WTC11 (cell line): ENCODE measurements around the gene SUCLG2. TPM values are rescaled to one million over a fixed set of nuclear protein-coding genes. Genes with fewer than 3 reads are reported as not detected.

Experiments
- ATAC-seq: fragments of 200-7000 bp; cut with Tn5 transposase; 2 replicates; pipeline ENCODE4 v1.10.0; 2021; ENCODE audit warnings: mild to moderate bottlenecking, moderate library complexity
- CTCF ChIA-PET: fragments of 300-600 bp; sonication (Branson Sonifier 250); formaldehyde crosslinking; loops from one replicate; lab custom pipeline; 2021; ENCODE audit warnings: antibody characterized with exemption; lab: Charles Lee
- POLR2A ChIA-PET: fragments of 350-600 bp; sonication (Branson Sonifier 250); formaldehyde crosslinking; loops from one replicate; lab custom pipeline; 2021; ENCODE audit warnings: antibody characterized with exemption; lab: Charles Lee
- DNase-seq: peaks from one replicate; pipeline ENCODE4 v3.0.0; 2021; ENCODE audit warnings: low spot score
- H3K27ac Mint-ChIP-seq: 2 replicates; pipeline ENCODE4 v1.8.0; 2021; ENCODE audit warnings: mixed read lengths
- H3K27me3 Mint-ChIP-seq: 2 replicates; pipeline ENCODE4 v1.8.0; 2021; ENCODE audit warnings: low read depth, mild to moderate bottlenecking, moderate library complexity, mixed read lengths
- H3K36me3 Mint-ChIP-seq: 2 replicates; pipeline ENCODE4 v1.8.0; 2021; ENCODE audit warnings: mixed read lengths
- H3K4me1 Mint-ChIP-seq: 2 replicates; pipeline ENCODE4 v1.8.0; 2022; ENCODE audit warnings: mixed read lengths
- H3K4me3 Mint-ChIP-seq: 2 replicates; pipeline ENCODE4 v1.8.0; 2021; ENCODE audit warnings: mild to moderate bottlenecking, moderate library complexity, mixed read lengths
- H3K9me3 Mint-ChIP-seq: 2 replicates; pipeline ENCODE4 v1.8.0; 2021; ENCODE audit warnings: mixed read lengths
- ATF1 ChIP-seq: sonication (generic); formaldehyde crosslinking; IDR thresholded peaks from 2 replicates; pipeline ENCODE4 v1.8.1; 2023; ENCODE audit warnings: mild to moderate bottlenecking, moderate library complexity, missing genetic modification reagents
- CREM ChIP-seq: sonication (generic); formaldehyde crosslinking; IDR thresholded peaks from 2 replicates; pipeline ENCODE4 v1.8.1; 2022; ENCODE audit warnings: mild to moderate bottlenecking, missing genetic modification reagents, moderate library complexity
- ELF4 ChIP-seq: sonication (generic); formaldehyde crosslinking; IDR thresholded peaks from 2 replicates; pipeline ENCODE4 v1.8.1; 2022; ENCODE audit warnings: low read depth, mild to moderate bottlenecking, moderate library complexity, missing genetic modification reagents
- ETV6 ChIP-seq: sonication (generic); formaldehyde crosslinking; IDR thresholded peaks from 2 replicates; pipeline ENCODE4 v1.8.1; 2022; ENCODE audit warnings: mild to moderate bottlenecking, missing genetic modification reagents
- GABPB1 ChIP-seq: sonication (generic); formaldehyde crosslinking; IDR thresholded peaks from 2 replicates; pipeline ENCODE4 v1.8.1; 2023; ENCODE audit warnings: mild to moderate bottlenecking, missing genetic modification reagents
- GRHL2 ChIP-seq: fragments of 250-450 bp; sonication (Bioruptor Pico); IDR thresholded peaks from 2 replicates; pipeline ENCODE4 v1.8.0; 2022; ENCODE audit warnings: mild to moderate bottlenecking, moderate library complexity; ENCODE audit not compliant: insufficient replicate concordance, severe bottlenecking
- JAZF1 ChIP-seq: fragments of 250-450 bp; sonication (Bioruptor Pico); IDR thresholded peaks from 2 replicates; pipeline ENCODE4 v1.9.0; 2021; ENCODE audit warnings: moderate library complexity, mild to moderate bottlenecking, inconsistent platforms
- MYBL2 ChIP-seq: sonication (generic); formaldehyde crosslinking; IDR thresholded peaks from 2 replicates; pipeline ENCODE4 v1.8.1; 2023; ENCODE audit warnings: mild to moderate bottlenecking, moderate library complexity, missing genetic modification reagents
- NFE2L1 ChIP-seq: sonication (generic); formaldehyde crosslinking; IDR thresholded peaks from 2 replicates; pipeline ENCODE4 v1.8.1; 2023; ENCODE audit warnings: missing genetic modification reagents
- NFYB ChIP-seq: sonication (generic); formaldehyde crosslinking; conservative IDR thresholded peaks from 2 replicates; pipeline ENCODE4 v1.8.0; 2022; ENCODE audit warnings: low read depth, missing genetic modification reagents
- OVOL2 ChIP-seq: fragments of 250-450 bp; sonication (Bioruptor Pico); IDR thresholded peaks from 2 replicates; pipeline ENCODE4 v1.9.0; 2021; ENCODE audit warnings: mild to moderate bottlenecking, borderline replicate concordance
- PRRX2 ChIP-seq: fragments of 250-450 bp; sonication (Bioruptor Pico); IDR thresholded peaks from 2 replicates; pipeline ENCODE4 v1.8.0; 2021; ENCODE audit warnings: mild to moderate bottlenecking
- RELA ChIP-seq: sonication (generic); formaldehyde crosslinking; IDR thresholded peaks from 2 replicates; pipeline ENCODE4 v1.8.1; 2022; ENCODE audit warnings: missing genetic modification reagents, mild to moderate bottlenecking, borderline replicate concordance
- TCF7 ChIP-seq: sonication (generic); formaldehyde crosslinking; IDR thresholded peaks from 2 replicates; pipeline ENCODE4 v1.8.0; 2022; ENCODE audit warnings: mild to moderate bottlenecking, low read depth, missing genetic modification reagents, moderate library complexity
- ZNF121 ChIP-seq: sonication (generic); formaldehyde crosslinking; IDR thresholded peaks from 2 replicates; pipeline ENCODE4 v1.8.0; 2023; ENCODE audit warnings: missing genetic modification reagents
- ZNF263 ChIP-seq: sonication (generic); formaldehyde crosslinking; IDR thresholded peaks from 2 replicates; pipeline ENCODE4 v1.8.1; 2022; ENCODE audit warnings: low read depth, mild to moderate bottlenecking, moderate library complexity, missing genetic modification reagents
- ZNF396 ChIP-seq: fragments of 250-450 bp; sonication (Bioruptor Pico); IDR thresholded peaks from 2 replicates; pipeline ENCODE4 v1.8.0; 2021; ENCODE audit warnings: mild to moderate bottlenecking, moderate library complexity, borderline replicate concordance
- ZNF416 ChIP-seq: fragments of 250-450 bp; sonication (Bioruptor Pico); IDR thresholded peaks from 2 replicates; pipeline ENCODE4 v1.9.0; 2021; ENCODE audit warnings: mild to moderate bottlenecking, inconsistent platforms
- total RNA-seq: library from RNA; stranded (reverse); gene quantifications from 3 replicates; pipeline ENCODE4 v1.2.3, GENCODE V29; 2021
- TF ChIP-seq, protein P1 (sequence below): sonication (generic); formaldehyde crosslinking; IDR thresholded peaks from 2 replicates; pipeline ENCODE4 v1.8.1; 2023; ENCODE audit warnings: mild to moderate bottlenecking, missing genetic modification reagents, moderate library complexity
- TF ChIP-seq, protein P2 (sequence below): sonication (generic); formaldehyde crosslinking; IDR thresholded peaks from 2 replicates; pipeline ENCODE4 v1.8.0; 2023; ENCODE audit warnings: missing genetic modification reagents
- TF ChIP-seq, protein P3 (sequence below): sonication (generic); formaldehyde crosslinking; IDR thresholded peaks from 2 replicates; pipeline ENCODE4 v1.8.1; 2023; ENCODE audit warnings: mild to moderate bottlenecking, missing genetic modification reagents
- TF ChIP-seq, protein P4 (sequence below): sonication (generic); formaldehyde crosslinking; IDR thresholded peaks from 2 replicates; pipeline ENCODE4 v1.8.0; 2022; ENCODE audit warnings: mild to moderate bottlenecking, missing genetic modification reagents
- TF ChIP-seq, protein P5 (sequence below): fragments of 250-450 bp; sonication (Bioruptor Pico); IDR thresholded peaks from 2 replicates; pipeline ENCODE4 v1.9.0; 2021; ENCODE audit warnings: mild to moderate bottlenecking
- TF ChIP-seq, protein P6 (sequence below): sonication (generic); formaldehyde crosslinking; IDR thresholded peaks from 2 replicates; pipeline ENCODE4 v1.8.1; 2022; ENCODE audit warnings: missing genetic modification reagents, borderline replicate concordance

SUCLG2 gene
- total RNA-seq, 1 experiment from 2014 or later = 39.7 TPM

DNA sequence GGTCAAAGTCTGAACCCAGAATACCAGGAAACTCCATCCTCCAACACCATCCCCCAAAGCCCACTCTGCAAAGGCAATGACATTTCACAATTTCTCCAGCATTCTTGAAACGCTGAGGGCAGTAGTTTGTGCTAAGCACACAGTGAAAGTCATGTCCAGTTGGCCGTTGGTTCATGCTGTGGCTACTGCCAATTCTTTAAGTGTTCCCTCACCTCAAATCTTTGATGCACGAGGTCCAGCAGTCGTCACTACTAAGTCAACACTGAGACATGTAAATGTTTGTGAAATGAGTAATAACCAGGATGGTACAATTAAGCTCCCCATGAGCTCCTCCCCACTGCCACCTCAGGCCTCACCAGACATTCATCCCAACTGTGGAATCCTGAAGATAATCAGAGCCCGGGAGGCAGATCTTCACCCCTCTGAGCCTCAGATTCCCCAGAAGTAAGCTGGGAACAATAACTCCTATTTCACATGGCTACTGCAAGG lies 7.0 kb downstream of the SUCLG2 start:
- no peak for TF ChIP-seq ZNF121 (CRISPR knock-in tag)
- peak; percentile 74 for TF ChIP-seq GABPB1 (CRISPR knock-in tag)
- ChIA-PET CTCF (no interaction called here), POLR2A (no interaction called here)
- Mint-ChIP-seq H3K4me1 (peaks cover 19% of the 10 kb centered on the region), H3K36me3 (peaks cover 6% of the 10 kb centered on the region), H3K27me3 (no peaks in the 10 kb centered on the region), H3K27ac (no peak overlapping the region), H3K4me3 (no peak overlapping the region), H3K9me3 (0 out of 2 replicates have a peak, but pooled peaks cover 3% of the 10 kb centered on the region)
- ATAC-seq (no peak), DNase-seq (no peak)

DNA sequence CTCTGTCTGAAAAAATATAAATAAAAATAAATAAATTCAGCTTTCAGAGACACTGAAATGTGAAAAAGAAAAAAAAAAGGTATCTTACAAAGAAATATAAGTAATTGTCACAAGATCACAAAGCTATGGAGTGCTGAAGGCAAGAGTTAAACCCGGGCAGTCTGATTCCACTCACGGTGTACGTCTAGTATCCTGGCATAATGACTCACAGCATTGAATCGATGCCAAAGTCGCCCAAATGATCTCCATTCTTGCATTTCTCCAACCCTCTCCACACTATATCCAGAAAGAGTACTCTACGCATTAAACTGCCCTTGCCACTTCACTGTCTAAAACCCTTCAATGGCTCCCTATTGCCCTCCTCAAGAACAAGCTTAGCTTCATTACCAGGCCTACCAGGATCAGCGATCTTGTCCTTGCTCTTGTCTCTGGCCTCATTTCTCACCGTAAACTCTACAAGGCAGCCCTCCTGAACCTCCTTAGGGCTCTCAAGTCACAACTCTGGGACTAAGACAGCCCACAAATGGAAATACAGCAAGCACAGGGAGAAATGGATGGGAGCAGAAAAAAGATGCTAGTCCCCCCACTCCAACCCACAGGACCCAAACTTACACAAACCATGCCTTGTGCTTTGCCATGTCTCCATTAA lies 7.7 kb downstream of the SUCLG2 start:
- H3K36me3 Mint-ChIP-seq = peaks cover 6% of the 10 kb centered on the region
- TF ChIP-seq JAZF1 (no peak), ZNF263 (CRISPR knock-in tag) (no peak), OVOL2 (no peak), TCF7 (CRISPR knock-in tag) (no peak), ZNF121 (CRISPR knock-in tag) (no peak), NFYB (no peak), PRRX2 (no peak), NFE2L1 (CRISPR knock-in tag) (no peak), GABPB1 (CRISPR knock-in tag) (no peak)
- TF ChIP-seq, protein P1, sequence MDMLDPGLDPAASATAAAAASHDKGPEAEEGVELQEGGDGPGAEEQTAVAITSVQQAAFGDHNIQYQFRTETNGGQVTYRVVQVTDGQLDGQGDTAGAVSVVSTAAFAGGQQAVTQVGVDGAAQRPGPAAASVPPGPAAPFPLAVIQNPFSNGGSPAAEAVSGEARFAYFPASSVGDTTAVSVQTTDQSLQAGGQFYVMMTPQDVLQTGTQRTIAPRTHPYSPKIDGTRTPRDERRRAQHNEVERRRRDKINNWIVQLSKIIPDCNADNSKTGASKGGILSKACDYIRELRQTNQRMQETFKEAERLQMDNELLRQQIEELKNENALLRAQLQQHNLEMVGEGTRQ (CRISPR knock-in tag) = no peak
- TF ChIP-seq, protein P2, sequence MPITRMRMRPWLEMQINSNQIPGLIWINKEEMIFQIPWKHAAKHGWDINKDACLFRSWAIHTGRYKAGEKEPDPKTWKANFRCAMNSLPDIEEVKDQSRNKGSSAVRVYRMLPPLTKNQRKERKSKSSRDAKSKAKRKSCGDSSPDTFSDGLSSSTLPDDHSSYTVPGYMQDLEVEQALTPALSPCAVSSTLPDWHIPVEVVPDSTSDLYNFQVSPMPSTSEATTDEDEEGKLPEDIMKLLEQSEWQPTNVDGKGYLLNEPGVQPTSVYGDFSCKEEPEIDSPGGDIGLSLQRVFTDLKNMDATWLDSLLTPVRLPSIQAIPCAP = no peak
- TF ChIP-seq, protein P3, sequence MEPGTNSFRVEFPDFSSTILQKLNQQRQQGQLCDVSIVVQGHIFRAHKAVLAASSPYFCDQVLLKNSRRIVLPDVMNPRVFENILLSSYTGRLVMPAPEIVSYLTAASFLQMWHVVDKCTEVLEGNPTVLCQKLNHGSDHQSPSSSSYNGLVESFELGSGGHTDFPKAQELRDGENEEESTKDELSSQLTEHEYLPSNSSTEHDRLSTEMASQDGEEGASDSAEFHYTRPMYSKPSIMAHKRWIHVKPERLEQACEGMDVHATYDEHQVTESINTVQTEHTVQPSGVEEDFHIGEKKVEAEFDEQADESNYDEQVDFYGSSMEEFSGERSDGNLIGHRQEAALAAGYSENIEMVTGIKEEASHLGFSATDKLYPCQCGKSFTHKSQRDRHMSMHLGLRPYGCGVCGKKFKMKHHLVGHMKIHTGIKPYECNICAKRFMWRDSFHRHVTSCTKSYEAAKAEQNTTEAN (CRISPR knock-in tag) = no peak
- TF ChIP-seq, protein P4, sequence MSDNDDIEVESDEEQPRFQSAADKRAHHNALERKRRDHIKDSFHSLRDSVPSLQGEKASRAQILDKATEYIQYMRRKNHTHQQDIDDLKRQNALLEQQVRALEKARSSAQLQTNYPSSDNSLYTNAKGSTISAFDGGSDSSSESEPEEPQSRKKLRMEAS (CRISPR knock-in tag) = no peak
- H3K27ac Mint-ChIP-seq = no peak overlapping the region
- POLR2A ChIA-PET = no interaction called here
- peaks cover 16% of the 10 kb centered on the region for H3K4me1 Mint-ChIP-seq
- no peaks in the 10 kb centered on the region for H3K27me3 Mint-ChIP-seq
- no peak overlapping the region for H3K4me3 Mint-ChIP-seq
- DNase-seq (no peak), ATAC-seq (no peak)
- 0 out of 2 replicates have a peak, but pooled peaks cover 3% of the 10 kb centered on the region for H3K9me3 Mint-ChIP-seq
- CTCF ChIA-PET = no interaction called here

DNA sequence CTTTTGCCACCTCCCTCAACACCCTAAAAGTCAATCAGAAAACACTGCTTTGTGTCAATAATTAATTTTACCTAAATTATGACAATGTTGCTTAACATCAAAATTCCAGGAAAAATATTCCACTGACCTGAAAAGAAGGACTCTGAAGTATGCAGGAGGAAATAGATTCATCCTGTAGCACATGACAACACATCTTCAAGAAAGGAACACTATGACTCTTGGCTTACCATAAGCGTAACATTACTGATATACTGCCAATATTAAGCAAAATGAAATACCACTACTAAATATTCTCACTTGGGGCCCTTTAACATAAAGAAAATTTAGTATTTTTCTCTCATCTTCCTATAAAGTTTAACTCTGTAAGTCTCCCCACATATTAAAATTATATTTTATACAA lies 9.6 kb downstream of the SUCLG2 start:
- Mint-ChIP-seq H3K4me1 (peaks cover 6% of the 10 kb centered on the region), H3K27me3 (no peaks in the 10 kb centered on the region), H3K9me3 (0 out of 2 replicates have a peak, but pooled peaks cover 3% of the 10 kb centered on the region), H3K36me3 (peaks cover 6% of the 10 kb centered on the region), H3K4me3 (no peak overlapping the region), H3K27ac (no peak overlapping the region)
- POLR2A ChIA-PET = no interaction called here
- DNase-seq = no peak
- CTCF ChIA-PET = no interaction called here
- TF ChIP-seq ELF4 (no peak), ZNF396 (no peak), ETV6 (CRISPR knock-in tag) (no peak), ZNF416 (no peak), RELA (CRISPR knock-in tag) (no peak), GRHL2 (CRISPR knock-in tag) (no peak), ATF1 (no peak), CREM (CRISPR knock-in tag) (no peak), MYBL2 (no peak), NFYB (no peak)
- TF ChIP-seq, protein P5, sequence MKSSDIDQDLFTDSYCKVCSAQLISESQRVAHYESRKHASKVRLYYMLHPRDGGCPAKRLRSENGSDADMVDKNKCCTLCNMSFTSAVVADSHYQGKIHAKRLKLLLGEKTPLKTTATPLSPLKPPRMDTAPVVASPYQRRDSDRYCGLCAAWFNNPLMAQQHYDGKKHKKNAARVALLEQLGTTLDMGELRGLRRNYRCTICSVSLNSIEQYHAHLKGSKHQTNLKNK (CRISPR knock-in tag) = no peak
- TF ChIP-seq, protein P6, sequence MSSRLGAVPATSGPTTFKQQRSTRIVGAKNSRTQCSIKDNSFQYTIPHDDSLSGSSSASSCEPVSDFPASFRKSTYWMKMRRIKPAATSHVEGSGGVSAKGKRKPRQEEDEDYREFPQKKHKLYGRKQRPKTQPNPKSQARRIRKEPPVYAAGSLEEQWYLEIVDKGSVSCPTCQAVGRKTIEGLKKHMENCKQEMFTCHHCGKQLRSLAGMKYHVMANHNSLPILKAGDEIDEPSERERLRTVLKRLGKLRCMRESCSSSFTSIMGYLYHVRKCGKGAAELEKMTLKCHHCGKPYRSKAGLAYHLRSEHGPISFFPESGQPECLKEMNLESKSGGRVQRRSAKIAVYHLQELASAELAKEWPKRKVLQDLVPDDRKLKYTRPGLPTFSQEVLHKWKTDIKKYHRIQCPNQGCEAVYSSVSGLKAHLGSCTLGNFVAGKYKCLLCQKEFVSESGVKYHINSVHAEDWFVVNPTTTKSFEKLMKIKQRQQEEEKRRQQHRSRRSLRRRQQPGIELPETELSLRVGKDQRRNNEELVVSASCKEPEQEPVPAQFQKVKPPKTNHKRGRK (CRISPR knock-in tag) = no peak
- no peak for ATAC-seq
